ENCODE measurements around the gene LRRC61. TPM values are rescaled to one million over a fixed set of nuclear protein-coding genes. Genes with fewer than 3 reads are reported as not detected.

Gene LRRC61
- total RNA-seq, 2 donors from 2014 or later = 0.77 to 27.0 TPM

- H3K9ac ChIP-seq (ENCODE audit: extremely low read depth, low read length, poor library complexity, severe bottlenecking) = no peak overlapping the region
- no peak overlapping the region for H3K27ac ChIP-seq (ENCODE audit: low read depth, low read length)
Observed at GRCh38 chr7:150335774-150336112, 12.6 kb downstream of the LRRC61 start.

DNA sequence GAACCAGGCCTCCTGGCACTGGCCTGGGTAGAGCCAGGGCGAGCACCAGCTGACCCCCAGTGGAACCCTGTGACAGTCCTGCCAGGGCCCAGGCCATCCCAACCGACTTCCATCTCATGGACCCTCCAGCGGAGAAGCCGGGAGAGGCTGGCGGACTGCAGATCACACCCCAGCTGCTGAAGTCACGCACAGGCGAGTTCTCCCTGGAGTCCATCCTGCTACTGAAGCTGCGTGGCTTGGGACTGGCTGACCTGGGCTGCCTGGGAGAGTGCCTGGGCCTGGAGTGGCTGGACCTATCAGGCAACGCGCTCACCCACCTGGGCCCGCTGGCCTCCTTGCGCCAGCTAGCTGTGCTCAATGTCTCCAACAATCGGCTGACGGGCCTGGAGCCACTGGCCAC is 13.6 kb downstream of the LRRC61 start:
- H3K27ac Mint-ChIP-seq = no peak overlapping the region
- Histone ChIP-seq H3K9ac (ENCODE audit: extremely low read depth, low read length, poor library complexity, severe bottlenecking) (no peak overlapping the region), H3K4me1 (ENCODE audit: control insufficient read depth, insufficient read depth, low read length) (peaks cover under 1% of the 10 kb centered on the region), H3K4me3 (ENCODE audit: low read length) (no peak overlapping the region), H3K27ac (ENCODE audit: low read depth, low read length) (no peak overlapping the region), H3K36me3 (ENCODE audit: control insufficient read depth, insufficient read depth, low read length) (peaks cover 1% of the 10 kb centered on the region), H3K27me3 (ENCODE audit: control insufficient read depth, insufficient read depth, low read length, poor library complexity, severe bottlenecking) (peaks cover 7% of the 10 kb centered on the region), H3K9me3 (ENCODE audit: control insufficient read depth, low read length) (no peaks in the 10 kb centered on the region)
- peaks cover 18% of the 10 kb centered on the region for H3K27me3 Mint-ChIP-seq (ENCODE audit: insufficient read depth)
- no peak for DNase-seq
- no peak for TF ChIP-seq CTCF (conservative IDR thresholded peaks at IDR 0.05)
- WGBS, 2 experiments (ENCODE audit: insufficient coverage in 1 of 2, insufficient read length in 1 of 2) = 96% methylated on average over 13 to 14 of the region's 14 CpGs
- H3K4me3 Mint-ChIP-seq = no peak overlapping the region
- H3K36me3 Mint-ChIP-seq (ENCODE audit: low read depth) = peaks cover 6% of the 10 kb centered on the region
- peaks cover 26% of the 10 kb centered on the region for H3K4me1 Mint-ChIP-seq
- H3K9me3 Mint-ChIP-seq = no peaks in the 10 kb centered on the region

More at GRCh38 chr7:150335774-150336112, 12.6 kb downstream of the LRRC61 start:
- peaks cover 5% of the 10 kb centered on the region for H3K36me3 ChIP-seq (ENCODE audit: control insufficient read depth, insufficient read depth, low read length)
- H3K9me3 Mint-ChIP-seq = no peaks in the 10 kb centered on the region
- peaks cover under 1% of the 10 kb centered on the region for H3K27me3 ChIP-seq (ENCODE audit: control insufficient read depth, insufficient read depth, low read length, poor library complexity, severe bottlenecking)
- TF ChIP-seq CTCF (conservative IDR thresholded peaks at IDR 0.05) = no peak
- H3K4me1 Mint-ChIP-seq = peaks cover 26% of the 10 kb centered on the region
- no peaks in the 10 kb centered on the region for H3K9me3 ChIP-seq (ENCODE audit: control insufficient read depth, low read length)
- H3K4me3 ChIP-seq (ENCODE audit: low read length) = no peak overlapping the region
- H3K4me1 ChIP-seq (ENCODE audit: control insufficient read depth, insufficient read depth, low read length) = no peaks in the 10 kb centered on the region
- no peak overlapping the region for H3K4me3 Mint-ChIP-seq
- whole genome bisulfite sequencing, 2 experiments (ENCODE audit: insufficient coverage in 1 of 2, insufficient read length in 1 of 2) = 93 to 100% methylated on average over 4 to 6 of the region's 6 CpGs
- peak overlapping the region; percentile 66 for H3K27ac Mint-ChIP-seq
- no peak for DNase-seq
- peaks cover 12% of the 10 kb centered on the region for H3K36me3 Mint-ChIP-seq (ENCODE audit: low read depth)
- peaks cover 11% of the 10 kb centered on the region for H3K27me3 Mint-ChIP-seq (ENCODE audit: insufficient read depth)

GRCh38 chr7:150337179-150337578 is 14.0 kb downstream of the LRRC61 start:
- no peak overlapping the region for H3K27ac Mint-ChIP-seq
- H3K36me3 Mint-ChIP-seq (ENCODE audit: low read depth) = peaks cover 6% of the 10 kb centered on the region
- peaks cover 11% of the 10 kb centered on the region for H3K27me3 ChIP-seq (ENCODE audit: control insufficient read depth, insufficient read depth, low read length, poor library complexity, severe bottlenecking)
- TF ChIP-seq CTCF (conservative IDR thresholded peaks at IDR 0.05) = no peak
- H3K36me3 ChIP-seq (ENCODE audit: control insufficient read depth, insufficient read depth, low read length) = no peaks in the 10 kb centered on the region
- no peak overlapping the region for H3K4me3 Mint-ChIP-seq
- DNase-seq = no peak
- peaks cover 22% of the 10 kb centered on the region for H3K27me3 Mint-ChIP-seq (ENCODE audit: insufficient read depth)
- no peaks in the 10 kb centered on the region for H3K9me3 ChIP-seq (ENCODE audit: control insufficient read depth, low read length)
- H3K4me1 Mint-ChIP-seq = peaks cover 30% of the 10 kb centered on the region
- 94 to 97% methylated on average over 12 to 18 of the region's 18 CpGs for WGBS, 2 experiments (ENCODE audit: insufficient coverage in 1 of 2, insufficient read length in 1 of 2)
- no peak overlapping the region for H3K9ac ChIP-seq (ENCODE audit: extremely low read depth, low read length, poor library complexity, severe bottlenecking)
- H3K4me1 ChIP-seq (ENCODE audit: control insufficient read depth, insufficient read depth, low read length) = peaks cover 4% of the 10 kb centered on the region
- no peaks in the 10 kb centered on the region for H3K9me3 Mint-ChIP-seq
- no peak overlapping the region for H3K27ac ChIP-seq (ENCODE audit: low read depth, low read length)
- no peak overlapping the region for H3K4me3 ChIP-seq (ENCODE audit: low read length)

Measured in endodermal cell (in vitro differentiated cells).